Endothelial cell (in vitro differentiated cells): Measurements from ENCODE around the gene ING5. TPM values are rescaled to one million over a fixed set of nuclear protein-coding genes. Genes with fewer than 3 reads are reported as not detected.
A peak's percentile ranks its signal among the peaks of the same experiment; 100 is the strongest.

Experiments
- DNase-seq: peaks from one replicate; pipeline ENCODE4 v3.0.0; 2021; ENCODE audit warnings: low spot score
- H3K27ac Mint-ChIP-seq: one replicate; pipeline ENCODE4 v1.8.0; 2021; ENCODE audit warnings: mixed read lengths, inconsistent platforms; ENCODE audit not compliant: unreplicated experiment
- H3K27me3 Mint-ChIP-seq: one replicate; pipeline ENCODE4 v1.8.0; 2021; ENCODE audit warnings: mild to moderate bottlenecking, moderate library complexity, mixed read lengths, inconsistent platforms; ENCODE audit not compliant: unreplicated experiment
- H3K36me3 Mint-ChIP-seq: one replicate; pipeline ENCODE4 v1.8.0; 2021; ENCODE audit warnings: mild to moderate bottlenecking, low read depth, mixed read lengths, inconsistent platforms; ENCODE audit not compliant: unreplicated experiment
- H3K4me1 Mint-ChIP-seq: one replicate; pipeline ENCODE4 v1.8.0; 2021; ENCODE audit warnings: mild to moderate bottlenecking, mixed read lengths, inconsistent platforms; ENCODE audit not compliant: unreplicated experiment
- H3K4me3 Mint-ChIP-seq: one replicate; pipeline ENCODE4 v1.8.0; 2021; ENCODE audit warnings: mild to moderate bottlenecking, mixed read lengths, inconsistent platforms; ENCODE audit not compliant: unreplicated experiment
- H3K9me3 Mint-ChIP-seq: one replicate; pipeline ENCODE4 v1.8.0; 2021; ENCODE audit warnings: mixed read lengths, inconsistent platforms; ENCODE audit not compliant: unreplicated experiment
- long read RNA-seq: library from polyadenylated mRNA; unstranded; transcript quantifications from one replicate; pipeline ENCODE4 v2.0.0, GENCODE V29; 2020; ENCODE audit not compliant: unreplicated experiment
- total RNA-seq: library from RNA; stranded (reverse); fragmentation: NEBNext Ultra II Directional; extraction: Animal tissue kit (Norgen Biotek cat#: 25700); gene quantifications from one replicate; pipeline ENCODE4 v1.2.1, GENCODE V29; 2021; ENCODE audit not compliant: unreplicated experiment
- TF ChIP-seq, protein P1 (sequence below): fragments of 200-600 bp; sonication (generic); IDR thresholded peaks from one replicate; pipeline ENCODE4 v1.5.0; 2021; ENCODE audit warnings: antibody characterized with exemption; ENCODE audit not compliant: unreplicated experiment

Gene ING5
- 19.9 TPM for total RNA-seq
- long read RNA-seq, full-length matches to known transcripts: 7 of 8 reads
- long read RNA-seq, partial matches to known transcripts: 0 of 8 reads
- long read RNA-seq, other reads (novel, unspliced or antisense): 1 of 8 reads

DNA sequence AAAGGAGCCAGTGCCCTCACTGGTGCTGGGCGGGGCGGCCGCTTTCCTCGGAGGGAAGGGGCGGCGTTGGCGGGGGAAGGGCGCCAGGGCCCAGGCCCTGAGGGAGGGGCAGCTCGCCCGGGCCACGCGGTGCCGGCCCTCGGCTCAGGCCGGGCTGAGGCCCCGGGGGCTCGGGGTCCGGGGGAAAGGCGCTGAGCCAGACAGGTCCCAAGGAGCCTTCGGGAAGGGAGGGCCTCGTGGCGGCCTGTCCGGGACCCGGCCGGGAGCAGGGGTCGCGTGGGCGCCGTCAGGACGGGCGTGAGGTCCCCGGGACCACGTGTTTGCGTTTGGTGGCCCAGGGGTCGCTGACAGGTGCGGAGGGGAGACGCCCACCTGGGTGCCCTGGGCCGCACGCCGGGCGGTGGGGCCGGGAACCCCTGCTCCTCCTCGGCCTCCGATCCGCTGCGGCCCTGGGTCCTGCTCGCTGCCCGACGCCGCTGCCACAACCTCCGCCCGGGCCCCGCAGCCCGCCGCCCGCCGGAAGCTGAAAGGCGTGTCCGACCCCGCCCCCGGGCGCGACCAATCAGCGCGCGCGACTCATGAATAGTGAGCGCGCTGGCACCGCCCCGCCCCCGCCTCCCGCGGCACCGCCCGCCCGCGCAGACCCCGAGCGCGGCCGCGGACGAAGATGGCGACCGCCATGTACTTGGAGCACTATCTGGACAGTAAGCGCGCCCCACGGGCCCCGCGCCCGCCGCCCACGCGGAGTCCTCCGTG is at the start of gene ING5:
Gene ING5 (plus strand): TSS at position 641 of the 756 bp plus-strand sequence. CDS start 27 bp downstream, at position 668.
- Mint-ChIP-seq H3K4me1 (peaks cover 4% of the 10 kb centered on the region), H3K27me3 (peaks cover 12% of the 10 kb centered on the region), H3K36me3 (peaks cover 13% of the 10 kb centered on the region), H3K9me3 (no peaks in the 10 kb centered on the region), H3K4me3 (peak within 1 kb of the TSS; percentile 90), H3K27ac (no peak within 1 kb of the TSS)
- peak; percentile 98 for DNase-seq
- TF ChIP-seq, protein P1, sequence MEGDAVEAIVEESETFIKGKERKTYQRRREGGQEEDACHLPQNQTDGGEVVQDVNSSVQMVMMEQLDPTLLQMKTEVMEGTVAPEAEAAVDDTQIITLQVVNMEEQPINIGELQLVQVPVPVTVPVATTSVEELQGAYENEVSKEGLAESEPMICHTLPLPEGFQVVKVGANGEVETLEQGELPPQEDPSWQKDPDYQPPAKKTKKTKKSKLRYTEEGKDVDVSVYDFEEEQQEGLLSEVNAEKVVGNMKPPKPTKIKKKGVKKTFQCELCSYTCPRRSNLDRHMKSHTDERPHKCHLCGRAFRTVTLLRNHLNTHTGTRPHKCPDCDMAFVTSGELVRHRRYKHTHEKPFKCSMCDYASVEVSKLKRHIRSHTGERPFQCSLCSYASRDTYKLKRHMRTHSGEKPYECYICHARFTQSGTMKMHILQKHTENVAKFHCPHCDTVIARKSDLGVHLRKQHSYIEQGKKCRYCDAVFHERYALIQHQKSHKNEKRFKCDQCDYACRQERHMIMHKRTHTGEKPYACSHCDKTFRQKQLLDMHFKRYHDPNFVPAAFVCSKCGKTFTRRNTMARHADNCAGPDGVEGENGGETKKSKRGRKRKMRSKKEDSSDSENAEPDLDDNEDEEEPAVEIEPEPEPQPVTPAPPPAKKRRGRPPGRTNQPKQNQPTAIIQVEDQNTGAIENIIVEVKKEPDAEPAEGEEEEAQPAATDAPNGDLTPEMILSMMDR: no peak

DNA sequence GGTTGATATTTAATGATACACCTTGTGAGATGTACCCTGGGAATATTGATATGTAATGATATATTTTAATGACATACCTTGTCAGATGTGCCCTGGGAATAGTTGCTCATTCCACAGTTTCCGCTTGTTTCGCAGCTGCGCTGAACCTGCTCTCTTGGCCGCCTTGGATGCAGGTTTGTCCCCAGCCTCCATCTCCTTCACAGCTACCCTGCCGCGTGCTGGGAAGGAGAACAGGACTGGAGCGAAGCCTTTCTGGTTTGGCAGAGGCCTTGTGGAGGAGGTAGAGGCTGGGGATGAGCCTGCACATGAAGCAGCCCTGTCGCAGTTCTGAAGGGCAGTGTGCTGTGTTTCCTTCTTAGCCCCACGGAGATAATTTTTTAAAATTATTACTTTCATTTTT is 49.7 kb upstream of the ING5 start:
- Mint-ChIP-seq H3K36me3 (peaks cover 29% of the 10 kb centered on the region), H3K27me3 (peaks cover 2% of the 10 kb centered on the region), H3K4me3 (peak overlapping the region; percentile 62), H3K27ac (no peak overlapping the region), H3K4me1 (no peaks in the 10 kb centered on the region), H3K9me3 (no peaks in the 10 kb centered on the region)
- TF ChIP-seq, protein P1: no peak
- no peak for DNase-seq

DNA sequence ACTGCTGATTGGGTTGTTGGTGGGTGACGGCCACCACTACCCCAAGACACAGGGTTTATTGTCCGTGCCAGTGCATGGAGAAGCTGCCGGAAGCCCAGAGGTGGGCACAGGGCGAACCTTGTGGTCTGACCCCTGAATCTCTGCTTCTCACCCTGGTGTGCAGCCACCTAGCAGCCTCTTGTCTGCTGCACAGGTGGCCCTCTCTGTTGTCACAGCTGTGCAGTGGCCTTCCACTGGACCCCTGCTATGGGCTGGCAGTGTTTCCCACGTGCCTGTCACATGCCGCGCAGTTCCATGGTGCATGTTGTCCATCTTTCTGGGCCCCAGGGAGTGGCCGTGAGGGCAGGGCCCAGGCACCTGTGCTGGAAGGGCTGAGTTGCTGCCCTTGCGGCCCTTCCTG is 49.1 kb upstream of the ING5 start:
- no peak overlapping the region for H3K4me3 Mint-ChIP-seq
- H3K36me3 Mint-ChIP-seq: peaks cover 33% of the 10 kb centered on the region
- peaks cover 2% of the 10 kb centered on the region for H3K27me3 Mint-ChIP-seq
- no peak overlapping the region for H3K27ac Mint-ChIP-seq
- TF ChIP-seq, protein P1: no peak
- no peaks in the 10 kb centered on the region for H3K4me1 Mint-ChIP-seq
- H3K9me3 Mint-ChIP-seq: no peaks in the 10 kb centered on the region
- no peak for DNase-seq

DNA sequence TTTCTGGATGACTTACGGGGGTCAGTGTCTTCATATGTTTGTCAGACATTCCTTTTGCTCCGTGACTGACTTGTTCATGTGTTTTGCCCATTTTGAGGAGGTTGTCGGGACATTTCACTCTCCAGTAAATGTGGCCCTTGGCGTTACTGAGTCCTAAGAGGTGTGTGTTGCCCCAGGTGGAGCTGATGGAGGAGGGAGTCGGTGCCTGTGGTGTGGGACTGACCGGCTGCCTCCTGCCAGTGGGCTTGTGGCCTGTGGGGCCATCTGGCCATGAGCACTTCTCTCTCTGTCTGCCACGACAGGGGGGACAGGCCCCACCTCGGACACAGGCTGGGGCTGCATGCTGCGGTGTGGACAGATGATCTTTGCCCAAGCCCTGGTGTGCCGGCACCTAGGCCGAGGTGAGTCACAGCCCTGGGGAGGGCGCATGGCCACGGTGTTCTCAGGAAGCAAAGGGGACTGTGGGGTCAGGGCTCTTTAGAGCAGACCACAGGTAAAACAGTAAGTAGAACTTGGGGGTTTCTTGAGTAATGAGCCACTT is 48.6 kb upstream of the ING5 start:
- no peaks in the 10 kb centered on the region for H3K4me1 Mint-ChIP-seq
- DNase-seq: no peak
- TF ChIP-seq, protein P1: no peak
- no peaks in the 10 kb centered on the region for H3K9me3 Mint-ChIP-seq
- H3K36me3 Mint-ChIP-seq: peaks cover 36% of the 10 kb centered on the region
- peaks cover 2% of the 10 kb centered on the region for H3K27me3 Mint-ChIP-seq
- H3K4me3 Mint-ChIP-seq: peak overlapping the region; percentile 47
- no peak overlapping the region for H3K27ac Mint-ChIP-seq

DNA sequence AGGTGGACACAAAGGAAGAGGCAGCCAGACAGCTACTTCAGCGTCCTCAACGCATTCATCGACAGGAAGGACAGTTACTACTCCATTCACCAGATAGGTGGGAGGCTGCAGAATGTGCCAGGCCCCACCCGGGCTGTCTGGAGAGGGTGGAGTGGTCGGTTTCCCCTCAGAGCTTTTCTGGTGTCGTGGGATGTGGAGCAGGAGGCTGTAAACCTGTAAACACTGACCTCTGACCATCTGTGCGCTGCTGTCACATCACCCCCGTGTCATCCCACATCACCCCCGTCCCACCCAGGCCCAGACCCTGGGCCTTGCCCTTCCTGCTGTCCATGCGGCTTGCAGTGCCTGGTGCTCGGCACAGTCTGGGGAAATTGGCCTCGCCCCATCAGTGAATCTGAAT is 47.3 kb upstream of the ING5 start:
- Mint-ChIP-seq H3K27me3 (peaks cover 2% of the 10 kb centered on the region), H3K27ac (no peak overlapping the region), H3K36me3 (peaks cover 44% of the 10 kb centered on the region), H3K9me3 (no peaks in the 10 kb centered on the region), H3K4me3 (no peak overlapping the region), H3K4me1 (no peaks in the 10 kb centered on the region)
- TF ChIP-seq, protein P1: no peak
- DNase-seq: no peak
